Fibroblast of skin of right quadriceps (primary cell): ENCODE data around the gene SPECC1.
"Not testable (repeated sequence)": the region's sequence is repeated elsewhere in the genome, so short reads cannot be mapped to it uniquely, and the experiment has no call there.

ENCODE experiments used
- DNase-seq: peaks from one replicate; pipeline ENCODE4 v3.0.0-alpha.2; 2013

Gene SPECC1

GRCh38 chr17:20009302-20010098, at the start of gene SPECC1:
Gene SPECC1, plus strand, starts transcription at chr17:20009359. Its CDS starts 87,293 bp downstream, at chr17:20096652.
- peak; percentile 51 for DNase-seq

GRCh38 chr17:19962954-19963353, 46.2 kb upstream of the SPECC1 start:
- DNase-seq: not testable (repeated sequence)

- no peak for DNase-seq
Observed at GRCh38 chr17:19973156-19973555, 36.0 kb upstream of the SPECC1 start.

GRCh38 chr17:19975601-19976000, 33.6 kb upstream of the SPECC1 start:
- DNase-seq: no peak

GRCh38 chr17:19977293-19978208, 31.6 kb upstream of the SPECC1 start, which contains the start of gene AKAP10:
Gene AKAP10, minus strand, starts transcription at chr17:19977828. Its CDS starts 149 bp downstream, at chr17:19977679.
- peak; percentile 86 for DNase-seq

GRCh38 chr17:19978209-19978802, 30.9 kb upstream of the SPECC1 start:
- DNase-seq: no peak

GRCh38 chr17:19978805-19979211, 30.4 kb upstream of the SPECC1 start:
- DNase-seq: no peak

- no peak for DNase-seq
Observed at GRCh38 chr17:19979917-19980770, 29.0 kb upstream of the SPECC1 start.

- DNase-seq: no peak
Observed at GRCh38 chr17:19986941-19987861, 22.0 kb upstream of the SPECC1 start.

GRCh38 chr17:19987897-19988296, 21.3 kb upstream of the SPECC1 start:
- no peak for DNase-seq

GRCh38 chr17:19991252-19991885, 17.8 kb upstream of the SPECC1 start:
- DNase-seq: no peak

GRCh38 chr17:19992803-19993713, 16.1 kb upstream of the SPECC1 start:
- DNase-seq: peak; percentile 80

GRCh38 chr17:19996086-19996485, 13.1 kb upstream of the SPECC1 start:
- DNase-seq: no peak

GRCh38 chr17:19996502-19996901, 12.7 kb upstream of the SPECC1 start:
- no peak for DNase-seq

- no peak for DNase-seq
Observed at GRCh38 chr17:20008242-20009051, 712 bp upstream of the SPECC1 start.

- no peak for DNase-seq
Observed at GRCh38 chr17:20009052-20009301, 182 bp upstream of the SPECC1 start.

- DNase-seq: peak; percentile 36
Observed at GRCh38 chr17:20010099-20010863, 1.1 kb downstream of the SPECC1 start.

GRCh38 chr17:20010936-20011335, 1.8 kb downstream of the SPECC1 start:
- DNase-seq: no peak
